ENCODE results near the gene MRPL55.

DNA sequence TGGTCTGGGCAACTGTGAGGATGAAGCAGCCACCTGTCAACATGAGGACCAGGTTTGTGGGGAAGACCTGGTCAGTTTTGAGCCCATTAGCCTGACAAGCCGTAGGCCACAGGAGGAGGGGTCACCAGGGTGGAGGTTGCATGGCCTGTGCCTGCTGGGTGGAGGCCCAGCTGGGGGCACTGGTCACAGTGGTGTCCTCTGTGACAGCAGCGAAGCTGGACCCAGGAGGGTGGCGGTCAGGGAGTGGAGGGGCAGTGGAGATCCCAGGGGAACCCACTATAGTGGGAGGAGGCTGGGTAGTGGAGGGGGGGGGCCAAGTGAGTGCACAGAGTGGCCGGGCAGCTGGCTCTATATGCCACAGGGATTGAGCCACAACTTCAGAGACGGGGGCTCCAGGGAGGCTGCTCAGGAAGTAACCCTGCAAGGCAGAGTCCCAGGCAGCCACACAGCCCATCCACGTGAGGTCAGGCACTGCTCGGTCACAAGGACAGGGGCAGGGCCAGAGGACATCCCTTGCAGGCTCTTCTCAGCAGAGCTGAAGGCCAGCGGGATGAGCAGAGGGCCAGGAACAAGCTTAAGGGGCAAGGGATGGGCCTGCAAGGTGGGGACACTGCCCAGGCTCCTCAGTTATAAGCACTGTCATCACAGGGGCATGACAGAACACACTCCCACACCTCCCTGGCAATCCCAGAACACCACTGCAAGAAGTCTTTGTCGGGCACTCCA is 3.7 kb downstream of the MRPL55 start:
- TF ChIP-seq, protein P1, sequence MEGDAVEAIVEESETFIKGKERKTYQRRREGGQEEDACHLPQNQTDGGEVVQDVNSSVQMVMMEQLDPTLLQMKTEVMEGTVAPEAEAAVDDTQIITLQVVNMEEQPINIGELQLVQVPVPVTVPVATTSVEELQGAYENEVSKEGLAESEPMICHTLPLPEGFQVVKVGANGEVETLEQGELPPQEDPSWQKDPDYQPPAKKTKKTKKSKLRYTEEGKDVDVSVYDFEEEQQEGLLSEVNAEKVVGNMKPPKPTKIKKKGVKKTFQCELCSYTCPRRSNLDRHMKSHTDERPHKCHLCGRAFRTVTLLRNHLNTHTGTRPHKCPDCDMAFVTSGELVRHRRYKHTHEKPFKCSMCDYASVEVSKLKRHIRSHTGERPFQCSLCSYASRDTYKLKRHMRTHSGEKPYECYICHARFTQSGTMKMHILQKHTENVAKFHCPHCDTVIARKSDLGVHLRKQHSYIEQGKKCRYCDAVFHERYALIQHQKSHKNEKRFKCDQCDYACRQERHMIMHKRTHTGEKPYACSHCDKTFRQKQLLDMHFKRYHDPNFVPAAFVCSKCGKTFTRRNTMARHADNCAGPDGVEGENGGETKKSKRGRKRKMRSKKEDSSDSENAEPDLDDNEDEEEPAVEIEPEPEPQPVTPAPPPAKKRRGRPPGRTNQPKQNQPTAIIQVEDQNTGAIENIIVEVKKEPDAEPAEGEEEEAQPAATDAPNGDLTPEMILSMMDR (IDR thresholded peaks at IDR 0.05) = no peak
- no peak for TF ChIP-seq POLR2A (IDR thresholded peaks at IDR 0.05)

Measured in thyroid gland (tissue), 4 donors.